IMR-90 (cell line): ENCODE results near the gene FLVCR2. TPM values are rescaled to one million over a fixed set of nuclear protein-coding genes. Genes with fewer than 3 reads are reported as not detected.

Experiments
- ATAC-seq: fragments of 200-7000 bp; cut with Tn5 transposase; 2 replicates; pipeline ENCODE4 v1.9.1; 2020; ENCODE audit warnings: low read depth, mild to moderate bottlenecking, moderate library complexity
- BruUV-seq: library from RNA; stranded (reverse); fragments of 400-500 nt; replicated peaks from 2 replicates; lab custom pipeline; 2021; lab: Mats Ljungman, UMichigan
- CTCF ChIA-PET: fragments of 300-600 bp; formaldehyde crosslinking; extraction: SDS; loops from one replicate; lab custom pipeline; 2021; ENCODE audit warnings: antibody characterized with exemption; lab: Yijun Ruan, JAX
- POLR2A ChIA-PET: fragments of 300-600 bp; sonication (Branson Sonifier 250); formaldehyde crosslinking; loops from one replicate; lab custom pipeline; 2022; ENCODE audit warnings: antibody characterized with exemption; ENCODE audit not compliant: unreplicated experiment; lab: Charles Lee
- DNase-seq: peaks from one replicate; pipeline ENCODE4 v3.0.0; 2013
- H2AFZ ChIP-seq: replicated peaks from 2 replicates; pipeline ENCODE3; 2013; ENCODE audit warnings: low read length, mild to moderate bottlenecking; ENCODE audit not compliant: poor library complexity
- H2AK5ac ChIP-seq: 2 replicates; pipeline ENCODE4 v1.6.1; 2013; ENCODE audit warnings: low read depth, low read length, inconsistent platforms
- H2AK9ac ChIP-seq: replicated peaks from 2 replicates; pipeline ENCODE3; 2013; ENCODE audit warnings: mild to moderate bottlenecking, low read depth, low read length, moderate library complexity; ENCODE audit not compliant: poor library complexity
- H2BK120ac ChIP-seq: 2 replicates; pipeline ENCODE4 v1.6.1; 2013; ENCODE audit warnings: low read depth, low read length, inconsistent platforms
- H2BK15ac ChIP-seq: 3 replicates; pipeline ENCODE4 v1.6.1; 2013; ENCODE audit warnings: low read depth, low read length, inconsistent platforms
- H2BK20ac ChIP-seq: 2 replicates; pipeline ENCODE4 v1.6.1; 2013; ENCODE audit warnings: low read depth, mild to moderate bottlenecking, inconsistent platforms, low read length, moderate library complexity
- H2BK5ac ChIP-seq: 2 replicates; pipeline ENCODE4 v1.6.1; 2013; ENCODE audit warnings: mild to moderate bottlenecking, low read depth, low read length, inconsistent platforms; ENCODE audit not compliant: poor library complexity, severe bottlenecking
- H3K14ac ChIP-seq: replicated peaks from 2 replicates; pipeline ENCODE4 v1.6.1; 2013; ENCODE audit warnings: low read depth, low read length, inconsistent platforms
- H3K18ac ChIP-seq: 2 replicates; pipeline ENCODE4 v1.6.1; 2013; ENCODE audit warnings: low read depth, low read length, control low read depth
- H3K23ac ChIP-seq: 2 replicates; pipeline ENCODE4 v1.6.1; 2013; ENCODE audit warnings: low read depth, low read length, inconsistent platforms
- H3K27ac ChIP-seq: 2 replicates; pipeline ENCODE4 v1.5.1; 2013; ENCODE audit warnings: mild to moderate bottlenecking, control low read depth, low read length; ENCODE audit not compliant: insufficient read depth
- H3K27me3 ChIP-seq: 2 replicates; pipeline ENCODE4 v1.6.1; 2013; ENCODE audit warnings: low read length; ENCODE audit not compliant: control insufficient read depth, insufficient read depth
- H3K36me3 ChIP-seq: 2 replicates; pipeline ENCODE4 v1.6.1; 2013; ENCODE audit warnings: low read length, mixed read lengths; ENCODE audit not compliant: control insufficient read depth, insufficient read depth
- H3K4ac ChIP-seq: 2 replicates; pipeline ENCODE4 v1.6.1; 2013; ENCODE audit warnings: low read depth, low read length, inconsistent platforms
- H3K4me1 ChIP-seq: 2 replicates; pipeline ENCODE4 v1.6.1; 2013; ENCODE audit warnings: low read length, mixed read lengths; ENCODE audit not compliant: control insufficient read depth, insufficient read depth
- H3K4me2 ChIP-seq: 2 replicates; pipeline ENCODE4 v1.6.1; 2013; ENCODE audit warnings: low read depth, mild to moderate bottlenecking, control low read depth, low read length, moderate library complexity
- H3K4me3 ChIP-seq: 2 replicates; pipeline ENCODE4 v1.5.1; 2013; ENCODE audit warnings: low read depth, mild to moderate bottlenecking, control low read depth, low read length, moderate library complexity; ENCODE audit not compliant: insufficient read depth
- H3K56ac ChIP-seq: 2 replicates; pipeline ENCODE4 v1.6.1; 2013; ENCODE audit warnings: low read length, inconsistent platforms; ENCODE audit not compliant: insufficient read depth; ENCODE audit errors: extremely low read depth
- H3K79me1 ChIP-seq, 2 experiments: 2 replicates each; pipeline ENCODE4 v1.6.1; 2013; ENCODE audit warnings: low read length in 2 of 2, inconsistent platforms in 1 of 2, low read depth in 1 of 2
- H3K9ac ChIP-seq: 2 replicates; pipeline ENCODE4 v1.6.1; 2013; ENCODE audit warnings: low read depth, low read length, control low read depth
- H3K9me1 ChIP-seq: 2 replicates; pipeline ENCODE4 v1.6.1; 2013; ENCODE audit warnings: low read length, inconsistent platforms; ENCODE audit not compliant: insufficient read depth
- H3K9me3 ChIP-seq: 2 replicates; pipeline ENCODE4 v1.6.1; 2013; ENCODE audit warnings: low read length; ENCODE audit not compliant: control insufficient read depth, insufficient read depth
- H4K20me1 ChIP-seq: 2 replicates; pipeline ENCODE4 v1.6.1; 2013; ENCODE audit warnings: low read length, inconsistent platforms; ENCODE audit not compliant: insufficient read depth
- H4K5ac ChIP-seq: 2 replicates; pipeline ENCODE4 v1.6.1; 2013; ENCODE audit warnings: mild to moderate bottlenecking, low read depth, low read length, control low read depth
- H4K8ac ChIP-seq, 2 experiments: 2 replicates each; pipeline ENCODE4 v1.6.1; 2013; ENCODE audit warnings: low read depth in 2 of 2, low read length in 2 of 2, control low read depth in 1 of 2, inconsistent platforms in 1 of 2
- H4K91ac ChIP-seq: 2 replicates; pipeline ENCODE4 v1.6.1; 2013; ENCODE audit warnings: low read depth, low read length, inconsistent platforms; ENCODE audit not compliant: insufficient read depth
- BHLHE40 ChIP-seq: fragments of 150-350 bp; IDR thresholded peaks from 2 replicates; pipeline ENCODE4 v1.6.1; 2016; ENCODE audit warnings: mild to moderate bottlenecking, low read depth, low read length
- CEBPB ChIP-seq: IDR thresholded peaks from 2 replicates; pipeline ENCODE4 v1.6.1; 2012; ENCODE audit warnings: low read depth, low read length, improper control_type of control experiment
- CHD1 ChIP-seq: IDR thresholded peaks from 2 replicates; pipeline ENCODE4 v1.6.1; 2012; ENCODE audit warnings: low read depth, low read length, improper control_type of control experiment
- ELK1 ChIP-seq: fragments of 150-350 bp; IDR thresholded peaks from 2 replicates; pipeline ENCODE4 v1.6.1; 2016; ENCODE audit warnings: low read depth, mild to moderate bottlenecking, low read length, moderate library complexity, borderline replicate concordance
- FOS ChIP-seq: fragments of 150-350 bp; IDR thresholded peaks from 2 replicates; pipeline ENCODE4 v1.6.1; 2016; ENCODE audit warnings: low read depth, low read length
- MAFK ChIP-seq: IDR thresholded peaks from 2 replicates; pipeline ENCODE4 v1.6.1; 2012; ENCODE audit warnings: low read depth, low read length, improper control_type of control experiment
- MAZ ChIP-seq: IDR thresholded peaks from 2 replicates; pipeline ENCODE4 v1.6.1; 2012; ENCODE audit warnings: low read depth, mild to moderate bottlenecking, low read length, improper control_type of control experiment, moderate library complexity, borderline replicate concordance
- MXI1 ChIP-seq: IDR thresholded peaks from 2 replicates; pipeline ENCODE4 v1.6.1; 2012; ENCODE audit warnings: low read depth, mild to moderate bottlenecking, low read length, moderate library complexity, borderline replicate concordance
- NFE2L2 ChIP-seq: fragments of 150-350 bp; IDR thresholded peaks from 2 replicates; pipeline ENCODE4 v1.6.1; 2016; ENCODE audit warnings: low read depth, mild to moderate bottlenecking, low read length
- POLR2A ChIP-seq: IDR thresholded peaks from 2 replicates; pipeline ENCODE4 v1.6.1; 2012; ENCODE audit warnings: mild to moderate bottlenecking, low read depth, low read length
- RAD21 ChIP-seq: IDR thresholded peaks from 2 replicates; pipeline ENCODE4 v1.6.1; 2012; ENCODE audit warnings: low read length, improper control_type of control experiment
- RFX5 ChIP-seq: IDR thresholded peaks from 2 replicates; pipeline ENCODE4 v1.8.0; 2012; ENCODE audit warnings: low read depth, mild to moderate bottlenecking, low read length, moderate library complexity
- SMC3 ChIP-seq: fragments of 150-350 bp; IDR thresholded peaks from 2 replicates; pipeline ENCODE4 v1.6.1; 2016; ENCODE audit warnings: low read depth, mild to moderate bottlenecking, antibody characterized with exemption, low read length, moderate library complexity
- USF2 ChIP-seq: fragments of 150-350 bp; IDR thresholded peaks from 2 replicates; pipeline ENCODE4 v1.6.1; 2017; ENCODE audit warnings: mild to moderate bottlenecking, antibody characterized with exemption, low read length, low read depth
- WGBS, 2 experiments: methylation state at CpG; one replicate each; pipeline versions ENCODE4 v1.1.5 to v1.1.7; 2013; ENCODE audit warnings: missing lambda C conversion rate in 2 of 2; ENCODE audit not compliant: insufficient read length in 1 of 2; ENCODE audit errors: extremely low coverage in 2 of 2; 5-methylcytosine and 5-hydroxymethylcytosine counted together
- dilution Hi-C: fragments of 300-500 bp; cut with HindIII; formaldehyde crosslinking; loops from one replicate; pipeline ENCODE4 v1.14.3; 2018; ENCODE audit warnings: low sequenced_read_pairs; ENCODE audit not compliant: unreplicated experiment
- in situ Hi-C: fragments of 300-500 bp; cut with MboI; formaldehyde crosslinking; loops from 3 replicates; pipeline ENCODE4 v1.14.3; 2019; ENCODE audit warnings: low sequenced_read_pairs, inconsistent platforms, mixed read lengths
- intact Hi-C: fragments of 100-400 bp; cut with micrococcal nuclease; formaldehyde crosslinking; loops from 2 replicates; pipeline ENCODE4 v1.10.0; 2022
- polyA plus RNA-seq, 3 experiments: library from polyadenylated mRNA; depleted of rRNA; stranded (reverse); fragments of >200 nt; gene quantifications; 2 replicates each; pipeline ENCODE4 v1.2.3, GENCODE V29; 2012; ENCODE audit warnings: low replicate concordance in 1 of 3
- total RNA-seq: library from RNA; depleted of rRNA; stranded (reverse); fragments of >200 nt; gene quantifications from 2 replicates; pipeline ENCODE4 v1.2.3, GENCODE V29; 2012
- TF ChIP-seq, protein P1 (sequence below): conservative IDR thresholded peaks from 2 replicates; pipeline ENCODE4 v1.5.1; 2012; ENCODE audit warnings: mild to moderate bottlenecking, low read depth, low read length, improper control_type of control experiment

The FLVCR2 gene
- total and polyA plus RNA-seq, 2 of the 4 experiments (the other 2 are of a cell fraction), result 0.94 to 1.4 TPM

- H3K9me3 ChIP-seq, result no peaks in the 10 kb centered on the region
- no peaks in the 10 kb centered on the region for H3K79me1 ChIP-seq
- no peak overlapping the region for H3K4me3 ChIP-seq
- H2BK5ac ChIP-seq, result no peak overlapping the region
- no peaks in the 10 kb centered on the region for H4K20me1 ChIP-seq
- ChIA-PET CTCF (no interaction called here), POLR2A (no interaction called here)
- no peak overlapping the region for H3K4ac ChIP-seq
- WGBS, 2 experiments, result 70% methylated on average over 2 of the region's 5 CpGs; no CpG with 5 or more reads in 1 of the 2 experiments
- H3K9ac ChIP-seq, result no peak overlapping the region
- ATAC-seq (no peak), DNase-seq (no peak)
- H3K27me3 ChIP-seq, result peaks cover 15% of the 10 kb centered on the region
- no peak overlapping the region for H4K8ac ChIP-seq
- H2BK20ac ChIP-seq, result no peak overlapping the region
- H3K18ac ChIP-seq, result no peak overlapping the region
- no peak overlapping the region for H2AK5ac ChIP-seq
- dilution Hi-C loops (no loop called here), intact Hi-C loops (no loop called here), in situ Hi-C loops (no loop called here)
- TF ChIP-seq SMC3 (no peak), ELK1 (no peak), MXI1 (no peak), CEBPB (no peak), RAD21 (no peak), BHLHE40 (no peak), CHD1 (no peak), FOS (no peak), POLR2A (no peak), MAFK (no peak), RFX5 (no peak), USF2 (no peak), NFE2L2 (no peak), MAZ (no peak)
- TF ChIP-seq, protein P1, sequence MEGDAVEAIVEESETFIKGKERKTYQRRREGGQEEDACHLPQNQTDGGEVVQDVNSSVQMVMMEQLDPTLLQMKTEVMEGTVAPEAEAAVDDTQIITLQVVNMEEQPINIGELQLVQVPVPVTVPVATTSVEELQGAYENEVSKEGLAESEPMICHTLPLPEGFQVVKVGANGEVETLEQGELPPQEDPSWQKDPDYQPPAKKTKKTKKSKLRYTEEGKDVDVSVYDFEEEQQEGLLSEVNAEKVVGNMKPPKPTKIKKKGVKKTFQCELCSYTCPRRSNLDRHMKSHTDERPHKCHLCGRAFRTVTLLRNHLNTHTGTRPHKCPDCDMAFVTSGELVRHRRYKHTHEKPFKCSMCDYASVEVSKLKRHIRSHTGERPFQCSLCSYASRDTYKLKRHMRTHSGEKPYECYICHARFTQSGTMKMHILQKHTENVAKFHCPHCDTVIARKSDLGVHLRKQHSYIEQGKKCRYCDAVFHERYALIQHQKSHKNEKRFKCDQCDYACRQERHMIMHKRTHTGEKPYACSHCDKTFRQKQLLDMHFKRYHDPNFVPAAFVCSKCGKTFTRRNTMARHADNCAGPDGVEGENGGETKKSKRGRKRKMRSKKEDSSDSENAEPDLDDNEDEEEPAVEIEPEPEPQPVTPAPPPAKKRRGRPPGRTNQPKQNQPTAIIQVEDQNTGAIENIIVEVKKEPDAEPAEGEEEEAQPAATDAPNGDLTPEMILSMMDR, result no peak
- H3K56ac ChIP-seq, result no peak overlapping the region
- no peak overlapping the region for H2BK120ac ChIP-seq
- no TSS peak for BruUV-seq
- H3K4me1 ChIP-seq, result peaks cover 4% of the 10 kb centered on the region
- H3K23ac ChIP-seq, result no peak overlapping the region
- no peak overlapping the region for H2AFZ ChIP-seq
- H4K91ac ChIP-seq, result no peak overlapping the region
- no peak overlapping the region for H3K4me2 ChIP-seq
- H3K36me3 ChIP-seq, result no peaks in the 10 kb centered on the region
- H3K27ac ChIP-seq, result no peak overlapping the region
- no peak overlapping the region for H3K14ac ChIP-seq
- H4K5ac ChIP-seq, result no peak overlapping the region
- H3K9me1 ChIP-seq, result no peaks in the 10 kb centered on the region
- no peak overlapping the region for H2AK9ac ChIP-seq
- no peak overlapping the region for H2BK15ac ChIP-seq
Observed at GRCh38 chr14:75549169-75549568, 29.3 kb upstream of the FLVCR2 start.
